ENCODE results near the gene DFFA.
"Not testable (repeated sequence)": the region's sequence is repeated elsewhere in the genome, so short reads cannot be mapped to it uniquely, and the experiment has no call there.

DFFA gene

GRCh38 chr1:10428984-10429383, 43.3 kb downstream of the DFFA start:
- no peak for DNase-seq (ENCODE audit: low spot score)

- not testable (repeated sequence) for DNase-seq (ENCODE audit: low spot score)
These were observed 45.8 kb downstream of the DFFA start for GRCh38 chr1:10426535-10426848.

- not testable (repeated sequence) for DNase-seq (ENCODE audit: low spot score)
These were observed 46.3 kb downstream of the DFFA start for GRCh38 chr1:10425826-10426534.

GRCh38 chr1:10424651-10425050, 47.7 kb downstream of the DFFA start:
- DNase-seq (ENCODE audit: low spot score) = no peak

- DNase-seq (ENCODE audit: low spot score) = no peak
These were observed 48.3 kb downstream of the DFFA start for GRCh38 chr1:10424034-10424433.

- no peak for DNase-seq (ENCODE audit: low spot score)
These were observed 50.7 kb downstream of the DFFA start for GRCh38 chr1:10421637-10422036.

GRCh38 chr1:10419351-10419750, 53.0 kb downstream of the DFFA start:
- DNase-seq (ENCODE audit: low spot score) = no peak

- not testable (repeated sequence) for DNase-seq (ENCODE audit: low spot score)
These were observed 53.6 kb downstream of the DFFA start for GRCh38 chr1:10418741-10419140.

GRCh38 chr1:10415967-10416366, 56.4 kb downstream of the DFFA start:
- not testable (repeated sequence) for DNase-seq (ENCODE audit: low spot score)

GRCh38 chr1:10415211-10415930, 57.0 kb downstream of the DFFA start:
- no peak for DNase-seq (ENCODE audit: low spot score)

- DNase-seq (ENCODE audit: low spot score) = no peak
These were observed 65.1 kb downstream of the DFFA start for GRCh38 chr1:10407201-10407600.
